CD4-positive, CD25-positive, alpha-beta regulatory T cell (primary cell): ENCODE measurements around the gene USP17L10. TPM values are rescaled to one million over a fixed set of nuclear protein-coding genes. Genes with fewer than 3 reads are reported as not detected.
"Not testable (repeated sequence)": the region's sequence is repeated elsewhere in the genome, so short reads cannot be mapped to it uniquely, and the experiment has no call there.

Experiments
- ATAC-seq, 2 donors: fragments of 150-1000 bp; cut with Tn5 transposase; one replicate each; pipeline ENCODE4 v1.10.0; 2021; ENCODE audit warnings: low read depth in 2 of 2, moderate number of reproducible peaks in 2 of 2, moderate library complexity in 1 of 2
- DNase-seq, 3 donors: peaks; one replicate each; pipeline versions ENCODE4 v3.0.0 to v3.0.0-alpha.2; 2012 to 2022; ENCODE audit warnings: mixed read lengths in 1 of 3
- H3K27ac ChIP-seq: one replicate; pipeline ENCODE4 v1.7.0; 2013; ENCODE audit warnings: mild to moderate bottlenecking, low read length; ENCODE audit not compliant: insufficient read depth, poor library complexity, severe bottlenecking
- H3K27me3 ChIP-seq: one replicate; pipeline ENCODE4 v1.7.0; 2013; ENCODE audit warnings: low read length; ENCODE audit not compliant: control insufficient read depth, insufficient read depth
- H3K36me3 ChIP-seq: one replicate; pipeline ENCODE4 v1.7.0; 2013; ENCODE audit warnings: mild to moderate bottlenecking, low read length, moderate library complexity; ENCODE audit not compliant: control insufficient read depth, insufficient read depth
- H3K4me1 ChIP-seq: 2 replicates; pipeline ENCODE4 v1.7.0; 2013; ENCODE audit warnings: mild to moderate bottlenecking, low read length; ENCODE audit not compliant: insufficient read depth, control insufficient read depth, poor library complexity, severe bottlenecking
- H3K4me3 ChIP-seq: one replicate; pipeline ENCODE4 v1.7.0; 2013; ENCODE audit warnings: low read depth, mild to moderate bottlenecking, low read length, moderate library complexity
- H3K9me3 ChIP-seq, 2 experiments: 1 replicate in 1 of 2; 2 replicates in 1 of 2; pipeline ENCODE4 v1.7.0; 2013; ENCODE audit warnings: low read length in 2 of 2, mild to moderate bottlenecking in 1 of 2, moderate library complexity in 1 of 2; ENCODE audit not compliant: control insufficient read depth in 2 of 2
- H3K27ac Mint-ChIP-seq, 3 donors: one replicate each; pipeline ENCODE4 v1.8.0; 2020 to 2022; ENCODE audit warnings: mild to moderate bottlenecking in 3 of 3, mixed read lengths in 3 of 3, moderate library complexity in 2 of 3
- H3K27me3 Mint-ChIP-seq: one replicate; pipeline ENCODE4 v1.8.0; 2022; ENCODE audit warnings: mild to moderate bottlenecking, mixed read lengths
- H3K36me3 Mint-ChIP-seq: one replicate; pipeline ENCODE4 v1.8.0; 2020; ENCODE audit warnings: mixed read lengths
- H3K4me1 Mint-ChIP-seq, 4 donors: one replicate each; pipeline ENCODE4 v1.8.0; 2020 to 2022; ENCODE audit warnings: mixed read lengths in 4 of 4, mild to moderate bottlenecking in 1 of 4
- H3K4me3 Mint-ChIP-seq, 4 donors: one replicate each; pipeline ENCODE4 v1.8.0; 2020 to 2022; ENCODE audit warnings: mild to moderate bottlenecking in 4 of 4, mixed read lengths in 4 of 4, moderate library complexity in 3 of 4
- H3K9me3 Mint-ChIP-seq, 7 donors: one replicate each; pipeline ENCODE4 v1.8.0; 2020 to 2022; ENCODE audit warnings: mixed read lengths in 7 of 7, mild to moderate bottlenecking in 3 of 7, moderate library complexity in 2 of 7
- polyA plus RNA-seq, 4 donors: library from polyadenylated mRNA; unstranded; fragments of 300-500 nt; fragmentation: Illumina TruSeq; gene quantifications; one replicate each; pipeline ENCODE4 v1.2.3, GENCODE V29; 2021
- total RNA-seq: library from RNA; stranded (reverse); gene quantifications from one replicate; pipeline ENCODE4 v1.2.3, GENCODE V29; 2022

Gene USP17L10
- total and polyA plus RNA-seq, 5 donors from 2014 or later, result not detected

GRCh38 chr4:9230249-9230648, 19.8 kb downstream of the USP17L10 start:
- H3K4me3 ChIP-seq, H3K9me3 Mint-ChIP-seq, H3K9me3 ChIP-seq, H3K36me3 ChIP-seq, H3K27ac ChIP-seq, H3K4me1 Mint-ChIP-seq, H3K27me3 Mint-ChIP-seq, DNase-seq, H3K27ac Mint-ChIP-seq, ATAC-seq, H3K27me3 ChIP-seq, H3K4me3 Mint-ChIP-seq, H3K4me1 ChIP-seq, H3K36me3 Mint-ChIP-seq: not testable (repeated sequence)

GRCh38 chr4:9234085-9234484, 23.6 kb downstream of the USP17L10 start, which contains the start of gene USP17L15:
Gene USP17L15, plus strand, starts transcription at chr4:9234385. Its CDS starts 0 bp downstream, at chr4:9234385.
- H3K9me3 ChIP-seq, H3K27me3 ChIP-seq, DNase-seq, H3K36me3 Mint-ChIP-seq, H3K4me3 ChIP-seq, H3K27me3 Mint-ChIP-seq, ATAC-seq, H3K27ac Mint-ChIP-seq, H3K4me1 ChIP-seq, H3K4me3 Mint-ChIP-seq, H3K27ac ChIP-seq, H3K9me3 Mint-ChIP-seq, H3K36me3 ChIP-seq, H3K4me1 Mint-ChIP-seq: not testable (repeated sequence)

- not testable (repeated sequence) for H3K4me3 ChIP-seq, H3K4me3 Mint-ChIP-seq, H3K27me3 Mint-ChIP-seq, H3K4me1 Mint-ChIP-seq, H3K36me3 Mint-ChIP-seq, H3K9me3 ChIP-seq, DNase-seq, H3K27ac Mint-ChIP-seq, H3K27ac ChIP-seq, H3K27me3 ChIP-seq, H3K36me3 ChIP-seq, H3K9me3 Mint-ChIP-seq, H3K4me1 ChIP-seq, ATAC-seq
Observed at GRCh38 chr4:9238461-9238860, 28.0 kb downstream of the USP17L10 start.

- H3K27me3 Mint-ChIP-seq, result not testable (repeated sequence)
Observed at GRCh38 chr4:9243579-9243978, 33.1 kb downstream of the USP17L10 start, which contains the start of gene USP17L17. Gene USP17L17, plus strand, starts transcription at chr4:9243879. Its CDS starts 0 bp downstream, at chr4:9243879.

GRCh38 chr4:9247953-9248680, 37.7 kb downstream of the USP17L10 start, which contains the start of gene USP17L18:
Gene USP17L18, plus strand, starts transcription at chr4:9248630. Its CDS starts 0 bp downstream, at chr4:9248630.
- ATAC-seq, H3K36me3 ChIP-seq, H3K27me3 Mint-ChIP-seq, H3K27me3 ChIP-seq, H3K9me3 ChIP-seq, H3K27ac ChIP-seq, H3K4me1 Mint-ChIP-seq, H3K9me3 Mint-ChIP-seq, H3K27ac Mint-ChIP-seq, H3K36me3 Mint-ChIP-seq, H3K4me1 ChIP-seq, H3K4me3 Mint-ChIP-seq, H3K4me3 ChIP-seq: not testable (repeated sequence)
- DNase-seq, result peak in 1 of 3 donors; percentile 0

More at GRCh38 chr4:9243579-9243978, 33.1 kb downstream of the USP17L10 start, which contains the start of gene USP17L17:
- H3K36me3 ChIP-seq, H3K4me3 ChIP-seq, H3K36me3 Mint-ChIP-seq, H3K9me3 Mint-ChIP-seq, H3K27ac ChIP-seq, H3K9me3 ChIP-seq, H3K27ac Mint-ChIP-seq, H3K4me3 Mint-ChIP-seq, ATAC-seq, H3K4me1 Mint-ChIP-seq, H3K4me1 ChIP-seq, H3K27me3 ChIP-seq, DNase-seq: not testable (repeated sequence)

- not testable (repeated sequence) for H3K36me3 Mint-ChIP-seq, ATAC-seq, H3K36me3 ChIP-seq, H3K27ac Mint-ChIP-seq, H3K27me3 Mint-ChIP-seq, H3K9me3 ChIP-seq, DNase-seq, H3K9me3 Mint-ChIP-seq, H3K4me3 ChIP-seq, H3K27me3 ChIP-seq, H3K4me1 ChIP-seq, H3K4me3 Mint-ChIP-seq, H3K4me1 Mint-ChIP-seq, H3K27ac ChIP-seq
Observed at GRCh38 chr4:9253078-9253477, 42.6 kb downstream of the USP17L10 start, which contains the start of gene USP17L19. Gene USP17L19, plus strand, starts transcription at chr4:9253378. Its CDS starts 0 bp downstream, at chr4:9253378.

- not testable (repeated sequence) for H3K4me3 ChIP-seq, H3K27ac Mint-ChIP-seq, H3K4me3 Mint-ChIP-seq, H3K27ac ChIP-seq, H3K36me3 ChIP-seq, H3K27me3 ChIP-seq, H3K4me1 Mint-ChIP-seq, H3K9me3 ChIP-seq, H3K4me1 ChIP-seq, ATAC-seq, H3K27me3 Mint-ChIP-seq, H3K36me3 Mint-ChIP-seq, H3K9me3 Mint-ChIP-seq, DNase-seq
Observed at GRCh38 chr4:9257824-9258223, 47.4 kb downstream of the USP17L10 start, which contains the start of gene USP17L20. Gene USP17L20, plus strand, starts transcription at chr4:9258124. Its CDS starts 0 bp downstream, at chr4:9258124.
